ENCODE measurements around the gene RABGAP1L. TPM values are rescaled to one million over a fixed set of nuclear protein-coding genes. Genes with fewer than 3 reads are reported as not detected.

Gene RABGAP1L
- total RNA-seq, 2 experiments from 2014 or later, result 98.1 to 158 TPM

DNA sequence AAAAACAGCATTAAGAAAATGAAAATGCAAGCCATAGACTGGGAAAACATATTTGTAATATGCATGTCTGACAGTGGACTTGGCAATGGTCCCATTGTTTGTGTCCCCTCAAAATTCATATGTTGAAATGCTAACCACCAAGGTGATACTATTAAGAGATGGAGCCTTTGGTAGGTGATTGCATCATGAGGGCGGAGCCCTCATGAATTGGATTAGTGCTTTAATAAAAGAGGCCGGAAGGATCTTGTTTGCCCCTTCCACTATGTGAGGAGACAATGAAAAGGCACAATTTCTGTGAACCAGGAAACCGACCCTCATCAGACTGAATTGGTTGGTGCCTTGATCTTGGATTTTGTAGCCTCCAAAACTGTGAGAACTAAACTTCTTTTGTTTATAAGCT is 520.8 kb downstream of the RABGAP1L start:
- DNase-seq (ENCODE audit: low spot score), result no peak
- no peaks in the 10 kb centered on the region for H3K9me2 ChIP-seq (ENCODE audit: insufficient read depth, low read length)
- TF ChIP-seq EZH2phosphoT487 (IDR thresholded peaks at IDR 0.05; ENCODE audit: borderline replicate concordance, low read depth, low read length), result no peak
- TF ChIP-seq, protein P1, sequence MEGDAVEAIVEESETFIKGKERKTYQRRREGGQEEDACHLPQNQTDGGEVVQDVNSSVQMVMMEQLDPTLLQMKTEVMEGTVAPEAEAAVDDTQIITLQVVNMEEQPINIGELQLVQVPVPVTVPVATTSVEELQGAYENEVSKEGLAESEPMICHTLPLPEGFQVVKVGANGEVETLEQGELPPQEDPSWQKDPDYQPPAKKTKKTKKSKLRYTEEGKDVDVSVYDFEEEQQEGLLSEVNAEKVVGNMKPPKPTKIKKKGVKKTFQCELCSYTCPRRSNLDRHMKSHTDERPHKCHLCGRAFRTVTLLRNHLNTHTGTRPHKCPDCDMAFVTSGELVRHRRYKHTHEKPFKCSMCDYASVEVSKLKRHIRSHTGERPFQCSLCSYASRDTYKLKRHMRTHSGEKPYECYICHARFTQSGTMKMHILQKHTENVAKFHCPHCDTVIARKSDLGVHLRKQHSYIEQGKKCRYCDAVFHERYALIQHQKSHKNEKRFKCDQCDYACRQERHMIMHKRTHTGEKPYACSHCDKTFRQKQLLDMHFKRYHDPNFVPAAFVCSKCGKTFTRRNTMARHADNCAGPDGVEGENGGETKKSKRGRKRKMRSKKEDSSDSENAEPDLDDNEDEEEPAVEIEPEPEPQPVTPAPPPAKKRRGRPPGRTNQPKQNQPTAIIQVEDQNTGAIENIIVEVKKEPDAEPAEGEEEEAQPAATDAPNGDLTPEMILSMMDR (conservative IDR thresholded peaks at IDR 0.05; ENCODE audit: low read length), result no peak
- CTCF ChIA-PET (ENCODE audit: unreplicated experiment), result no interaction called here
- no peak overlapping the region for H3K27ac ChIP-seq (ENCODE audit: low read depth, low read length, poor library complexity, severe bottlenecking)
- no peaks in the 10 kb centered on the region for H4K20me1 ChIP-seq (ENCODE audit: insufficient read depth, low read length)
- H3K4me2 ChIP-seq (ENCODE audit: low read length), result no peak overlapping the region
- BruUV-seq (replicated peaks), result no TSS peak
- H3K9me3 ChIP-seq (ENCODE audit: low read length), result 0 out of 2 replicates have a peak, but pooled peaks cover 5% of the 10 kb centered on the region
- H3K4me3 ChIP-seq (ENCODE audit: low read depth, low read length, poor library complexity, severe bottlenecking), result no peak overlapping the region
- POLR2A ChIA-PET, result no interaction called here
- peaks cover 16% of the 10 kb centered on the region for H3K4me1 ChIP-seq (ENCODE audit: insufficient read depth, low read length, poor library complexity, severe bottlenecking)
- intact Hi-C loops (cut with micrococcal nuclease; ENCODE audit: unreplicated experiment), result no loop called here
- H2AFZ ChIP-seq (ENCODE audit: low read length), result no peak overlapping the region
- no peaks in the 10 kb centered on the region for H3K79me2 ChIP-seq (ENCODE audit: insufficient read depth, low read depth, low read length)
- H3K36me3 ChIP-seq (ENCODE audit: insufficient read depth, low read length), result no peaks in the 10 kb centered on the region

DNA sequence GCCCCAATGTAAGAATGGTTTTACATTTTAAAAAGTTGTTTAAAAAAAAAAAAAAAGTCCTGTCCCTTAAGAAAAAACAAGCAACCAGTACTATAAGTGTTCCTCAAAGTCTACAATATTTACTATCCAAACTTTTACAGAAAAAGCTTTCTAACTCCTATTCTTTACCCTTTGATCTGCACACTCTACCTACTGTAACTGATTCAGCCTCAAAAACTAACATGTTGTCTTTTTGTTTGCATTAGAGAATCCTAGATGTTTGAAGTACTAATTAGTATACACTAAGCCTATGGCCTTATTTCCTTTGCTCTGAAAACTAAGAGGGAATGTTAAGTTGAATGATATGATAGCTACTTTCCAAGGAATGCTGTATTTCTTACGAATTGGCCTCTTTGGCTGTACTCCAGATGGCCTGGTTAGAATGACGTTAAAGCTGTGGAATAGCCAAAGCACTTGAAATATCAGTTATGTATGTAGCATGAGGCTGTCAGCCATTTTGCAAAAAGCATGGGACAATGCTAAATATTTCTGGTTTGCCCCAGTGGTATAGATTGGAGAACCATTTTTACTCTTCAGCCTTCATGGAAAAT is 523.2 kb downstream of the RABGAP1L start:
- Histone ChIP-seq H3K4me1 (ENCODE audit: insufficient read depth, low read length, poor library complexity, severe bottlenecking) (peaks cover 20% of the 10 kb centered on the region), H3K36me3 (ENCODE audit: insufficient read depth, low read length) (no peaks in the 10 kb centered on the region), H2AFZ (ENCODE audit: low read length) (no peak overlapping the region), H3K27ac (ENCODE audit: low read depth, low read length, poor library complexity, severe bottlenecking) (no peak overlapping the region), H3K79me2 (ENCODE audit: insufficient read depth, low read depth, low read length) (no peaks in the 10 kb centered on the region), H3K4me2 (ENCODE audit: low read length) (no peak overlapping the region), H3K4me3 (ENCODE audit: low read depth, low read length, poor library complexity, severe bottlenecking) (no peak overlapping the region), H4K20me1 (ENCODE audit: insufficient read depth, low read length) (no peaks in the 10 kb centered on the region), H3K9me2 (ENCODE audit: insufficient read depth, low read length) (no peaks in the 10 kb centered on the region), H3K9me3 (ENCODE audit: low read length) (no peaks in the 10 kb centered on the region)
- ChIA-PET CTCF (ENCODE audit: unreplicated experiment) (no interaction called here), POLR2A (no interaction called here)
- no TSS peak for BruUV-seq (replicated peaks)
- TF ChIP-seq EZH2phosphoT487 (IDR thresholded peaks at IDR 0.05; ENCODE audit: borderline replicate concordance, low read depth, low read length), result no peak
- TF ChIP-seq, protein P1 (conservative IDR thresholded peaks at IDR 0.05; ENCODE audit: low read length), result no peak
- no peak for DNase-seq (ENCODE audit: low spot score)
- intact Hi-C loops (cut with micrococcal nuclease; ENCODE audit: unreplicated experiment), result no loop called here

DNA sequence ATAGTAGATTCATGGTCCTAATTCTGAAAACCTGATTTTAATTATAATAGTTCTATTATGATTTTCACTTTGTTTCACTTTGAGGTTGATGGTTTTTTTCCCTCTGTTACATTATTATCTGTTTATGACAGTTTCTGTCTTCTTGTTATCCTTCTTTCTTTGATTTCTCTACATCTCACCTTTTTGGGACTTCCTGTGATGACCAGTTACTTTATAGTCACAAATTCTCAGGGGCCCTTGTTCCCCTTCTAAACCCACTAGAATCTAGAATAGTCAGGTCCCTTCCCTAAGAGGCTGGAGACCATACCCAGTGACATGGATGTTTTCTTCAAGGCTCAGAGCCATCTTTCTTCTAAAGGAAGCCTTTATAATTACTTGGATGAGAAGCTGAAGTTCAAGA is 526.9 kb downstream of the RABGAP1L start:
- Histone ChIP-seq H3K9me2 (ENCODE audit: insufficient read depth, low read length) (no peaks in the 10 kb centered on the region), H3K4me2 (ENCODE audit: low read length) (no peak overlapping the region), H4K20me1 (ENCODE audit: insufficient read depth, low read length) (no peaks in the 10 kb centered on the region), H3K4me1 (ENCODE audit: insufficient read depth, low read length, poor library complexity, severe bottlenecking) (peaks cover 20% of the 10 kb centered on the region), H3K27ac (ENCODE audit: low read depth, low read length, poor library complexity, severe bottlenecking) (no peak overlapping the region), H3K4me3 (ENCODE audit: low read depth, low read length, poor library complexity, severe bottlenecking) (no peak overlapping the region), H3K9me3 (ENCODE audit: low read length) (no peaks in the 10 kb centered on the region), H3K36me3 (ENCODE audit: insufficient read depth, low read length) (no peaks in the 10 kb centered on the region), H3K79me2 (ENCODE audit: insufficient read depth, low read depth, low read length) (no peaks in the 10 kb centered on the region), H2AFZ (ENCODE audit: low read length) (no peak overlapping the region)
- no TSS peak for BruUV-seq (replicated peaks)
- TF ChIP-seq, protein P1 (conservative IDR thresholded peaks at IDR 0.05; ENCODE audit: low read length), result no peak
- TF ChIP-seq EZH2phosphoT487 (IDR thresholded peaks at IDR 0.05; ENCODE audit: borderline replicate concordance, low read depth, low read length), result no peak
- ChIA-PET POLR2A (no interaction called here), CTCF (ENCODE audit: unreplicated experiment) (no interaction called here)
- no peak for DNase-seq (ENCODE audit: low spot score)
- intact Hi-C loops (cut with micrococcal nuclease; ENCODE audit: unreplicated experiment), result no loop called here

Measured in OCI-LY7 (cell line).